ENCODE data around the gene KRTAP2-4.
"Not testable (repeated sequence)": the region's sequence is repeated elsewhere in the genome, so short reads cannot be mapped to it uniquely, and the experiment has no call there.

KRTAP2-4 gene, protein sequence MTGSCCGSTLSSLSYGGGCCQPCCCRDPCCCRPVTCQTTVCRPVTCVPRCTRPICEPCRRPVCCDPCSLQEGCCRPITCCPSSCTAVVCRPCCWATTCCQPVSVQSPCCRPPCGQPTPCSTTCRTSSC

GRCh38 chr17:41065829-41066624 is at the start of gene KRTAP2-4:
KRTAP2-4 (minus strand) TSS chr17:41065879; CDS start chr17:41065845, 34 bp downstream.
- peak; percentile 68 for DNase-seq (ENCODE audit: low spot score)

- peak; percentile 30 for DNase-seq (ENCODE audit: low spot score)
These were observed 45.6 kb upstream of the KRTAP2-4 start for GRCh38 chr17:41111151-41111885.

GRCh38 chr17:41108728-41109386 is 43.2 kb upstream of the KRTAP2-4 start:
- DNase-seq (ENCODE audit: low spot score), result not testable (repeated sequence)

GRCh38 chr17:41107941-41108450 is 42.3 kb upstream of the KRTAP2-4 start:
- DNase-seq (ENCODE audit: low spot score), result peak; percentile 93

DNA sequence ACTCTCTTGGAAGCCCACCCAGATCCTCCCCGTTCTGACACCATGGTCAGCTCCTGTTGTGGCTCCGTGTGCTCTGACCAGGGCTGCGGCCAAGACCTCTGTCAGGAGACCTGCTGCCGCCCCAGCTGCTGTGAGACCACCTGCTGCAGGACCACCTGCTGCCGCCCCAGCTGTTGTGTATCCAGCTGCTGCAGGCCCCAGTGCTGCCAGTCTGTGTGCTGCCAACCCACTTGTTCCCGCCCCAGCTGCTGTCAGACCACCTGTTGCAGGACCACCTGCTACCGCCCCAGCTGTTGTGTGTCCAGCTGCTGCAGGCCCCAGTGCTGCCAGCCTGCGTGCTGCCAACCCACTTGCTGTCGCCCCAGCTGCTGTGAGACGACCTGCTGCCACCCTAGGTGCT is 39.7 kb upstream of the KRTAP2-4 start, which contains the start of gene KRTAP4-9:
Gene KRTAP4-9, plus strand, starts transcription at position 43 of the 400 bp plus-strand sequence. Its CDS starts 0 bp downstream, at position 43.
- peak; percentile 70 for DNase-seq (ENCODE audit: low spot score)

DNA sequence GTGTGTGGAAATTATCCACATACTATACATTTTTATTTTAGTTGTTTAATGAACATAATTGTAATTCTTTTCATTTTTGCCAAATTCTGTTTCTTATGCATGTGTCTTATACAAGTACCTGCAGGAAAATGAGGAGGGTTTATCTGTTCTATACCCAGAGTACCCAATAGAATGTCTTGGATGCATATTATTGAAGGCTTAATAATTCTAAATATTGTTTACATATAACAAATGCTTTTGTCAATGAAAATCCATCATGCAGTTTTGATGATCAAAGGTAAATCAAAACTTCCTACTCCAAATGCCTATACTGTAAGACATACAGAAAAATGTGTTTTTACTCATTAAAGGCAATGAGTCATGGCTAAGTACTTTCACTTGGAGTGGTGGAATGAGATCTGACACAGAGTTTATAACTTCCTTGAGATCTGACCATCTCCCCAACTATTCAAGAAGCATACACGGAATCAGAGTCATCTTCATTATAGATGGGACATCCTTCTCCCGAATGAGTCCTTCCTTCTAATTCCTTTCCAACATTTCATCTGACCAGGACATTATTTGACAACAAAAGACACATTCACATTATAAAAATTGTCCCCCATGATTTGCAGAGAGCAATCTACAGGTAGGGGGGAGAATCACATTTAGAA is 38.8 kb upstream of the KRTAP2-4 start:
- DNase-seq (ENCODE audit: low spot score), result peak; percentile 84

- peak; percentile 34 for DNase-seq (ENCODE audit: low spot score)
These were observed 38.2 kb upstream of the KRTAP2-4 start for GRCh38 chr17:41103896-41104295.

DNA sequence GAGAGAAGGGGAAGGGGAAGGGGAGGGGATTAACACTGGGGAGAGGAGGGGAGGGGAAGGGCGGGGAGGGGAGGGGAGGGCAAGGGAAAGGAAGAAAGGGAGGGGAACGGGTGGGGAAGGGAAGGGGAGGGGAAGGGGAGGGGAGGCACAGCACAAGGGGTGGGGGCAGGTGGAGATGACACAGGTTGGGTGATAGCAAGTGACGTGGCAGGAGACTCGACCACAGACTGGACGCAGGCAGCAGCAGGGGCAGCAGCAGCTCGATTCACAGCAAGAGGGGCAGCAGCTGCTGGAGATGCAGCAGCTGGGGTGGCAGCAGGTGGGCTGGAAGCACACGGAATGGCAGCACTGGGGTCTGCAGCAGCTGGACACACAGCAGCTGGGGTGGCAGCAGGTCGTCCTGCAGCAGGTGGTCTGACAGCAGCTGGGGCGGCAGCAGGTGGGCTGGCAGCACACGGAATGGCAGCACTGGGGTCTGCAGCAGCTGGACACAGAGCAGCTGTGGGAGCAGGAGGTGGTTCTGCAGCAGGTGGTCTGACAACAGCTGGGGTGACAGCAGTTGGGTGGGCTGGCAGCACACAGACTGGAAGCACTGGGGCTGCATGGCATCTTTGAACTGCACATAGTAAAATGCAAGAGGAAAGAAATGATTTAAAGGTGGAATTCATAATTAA is 36.0 kb upstream of the KRTAP2-4 start, which contains the start of gene KRTAP4-16:
Gene KRTAP4-16, minus strand, starts transcription at position 624 of the 674 bp plus-strand sequence. Its CDS starts 0 bp downstream, at position 624.
- peak; percentile 86 for DNase-seq (ENCODE audit: low spot score)

- DNase-seq (ENCODE audit: low spot score), result peak; percentile 93
These were observed 34.2 kb upstream of the KRTAP2-4 start for GRCh38 chr17:41099682-41100480.

- DNase-seq (ENCODE audit: low spot score), result no peak
These were observed 32.8 kb upstream of the KRTAP2-4 start for GRCh38 chr17:41098481-41098880.

GRCh38 chr17:41098042-41098441 is 32.4 kb upstream of the KRTAP2-4 start, which contains the start of gene KRTAP4-8:
KRTAP4-8 (minus strand) TSS chr17:41098142; CDS start chr17:41098084, 58 bp downstream.
- DNase-seq (ENCODE audit: low spot score), result no peak

GRCh38 chr17:41096055-41096454 is 30.4 kb upstream of the KRTAP2-4 start:
- DNase-seq (ENCODE audit: low spot score), result no peak

DNA sequence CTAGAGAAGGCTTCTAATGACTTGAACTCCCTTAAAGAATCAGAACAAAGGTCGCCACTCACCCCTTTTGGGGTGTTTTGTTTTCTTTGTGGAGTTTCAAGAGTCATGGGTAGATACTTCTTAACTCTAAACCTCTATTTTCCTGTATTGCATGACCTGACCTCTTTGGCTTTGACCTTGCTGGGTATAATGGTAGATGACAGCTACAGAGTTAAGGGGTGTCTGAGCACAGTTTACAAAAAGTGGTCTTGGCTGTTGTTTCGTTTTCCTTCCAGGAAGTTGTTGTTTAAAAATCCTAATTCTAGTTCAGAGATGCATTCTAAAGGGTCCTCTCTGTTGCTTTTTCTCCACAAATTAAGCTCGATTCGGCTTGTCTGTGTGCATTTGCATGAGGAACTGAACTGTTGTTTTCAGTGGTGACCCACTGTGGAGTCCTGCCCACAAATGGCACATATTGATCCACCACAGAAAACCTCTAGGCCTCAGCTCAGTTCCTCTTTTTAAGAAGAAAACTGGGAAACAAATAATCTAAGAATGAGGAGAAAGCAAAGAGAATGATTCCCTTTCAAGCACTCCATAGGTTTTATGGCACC is 23.2 kb upstream of the KRTAP2-4 start:
- DNase-seq (ENCODE audit: low spot score), result not testable (repeated sequence)

- DNase-seq (ENCODE audit: low spot score), result peak; percentile 30
These were observed 18.6 kb upstream of the KRTAP2-4 start, which contains the start of gene KRTAP4-7 for GRCh38 chr17:41084100-41084856. KRTAP4-7 (plus strand) TSS chr17:41084150; CDS start chr17:41084207, 57 bp downstream.

- DNase-seq (ENCODE audit: low spot score), result peak; percentile 85
These were observed 17.7 kb upstream of the KRTAP2-4 start for GRCh38 chr17:41083427-41083826.

DNA sequence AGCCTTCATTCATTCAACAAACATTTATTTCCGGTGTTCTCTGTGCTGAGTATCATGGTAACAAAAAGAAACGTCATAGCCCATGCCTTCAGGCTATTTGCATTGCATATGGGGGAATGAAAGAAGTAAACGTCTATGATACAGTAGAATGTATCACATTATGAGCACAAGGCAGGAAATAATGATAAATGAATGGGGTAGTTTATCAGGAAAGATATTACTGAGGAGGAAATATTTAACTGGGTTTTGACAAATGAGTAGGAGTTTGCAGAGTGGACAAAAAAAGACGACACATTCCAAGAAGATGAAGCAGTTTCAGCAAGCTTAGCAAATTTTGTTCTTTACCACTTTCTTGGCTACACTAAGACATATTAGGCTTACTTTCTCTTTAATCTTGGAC is 16.9 kb upstream of the KRTAP2-4 start:
- peak; percentile 52 for DNase-seq (ENCODE audit: low spot score)

- no peak for DNase-seq (ENCODE audit: low spot score)
These were observed 11.1 kb upstream of the KRTAP2-4 start for GRCh38 chr17:41076788-41077187.

DNA sequence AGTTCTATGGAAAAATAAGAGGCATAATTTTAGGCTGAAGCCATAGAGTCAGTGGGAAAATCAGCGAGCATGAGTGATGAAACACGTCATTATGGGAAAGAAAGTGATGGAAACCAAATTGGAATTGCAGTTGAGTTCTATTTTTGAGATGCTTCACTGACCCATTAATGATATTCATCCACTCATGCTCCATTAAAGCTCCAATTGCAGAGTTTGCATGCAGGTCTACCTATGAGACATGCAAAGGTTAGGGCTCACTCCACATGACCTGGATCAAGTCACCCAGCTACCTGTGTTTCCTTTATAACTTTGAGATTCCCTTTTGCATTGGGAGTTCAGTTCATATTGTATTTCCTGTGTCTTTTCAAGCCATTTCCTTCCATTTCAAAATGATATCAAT is 8.0 kb upstream of the KRTAP2-4 start:
- DNase-seq (ENCODE audit: low spot score), result no peak

All from RKO (cell line).